ENCODE data around the gene SLC29A2. TPM values are rescaled to one million over a fixed set of nuclear protein-coding genes. Genes with fewer than 3 reads are reported as not detected.
A peak's percentile ranks its signal among the peaks of the same experiment; 100 is the strongest.

The SLC29A2 gene
- total and polyA plus RNA-seq, 7 donors: 14.9 to 94.1 (median 56.8) TPM

DNA sequence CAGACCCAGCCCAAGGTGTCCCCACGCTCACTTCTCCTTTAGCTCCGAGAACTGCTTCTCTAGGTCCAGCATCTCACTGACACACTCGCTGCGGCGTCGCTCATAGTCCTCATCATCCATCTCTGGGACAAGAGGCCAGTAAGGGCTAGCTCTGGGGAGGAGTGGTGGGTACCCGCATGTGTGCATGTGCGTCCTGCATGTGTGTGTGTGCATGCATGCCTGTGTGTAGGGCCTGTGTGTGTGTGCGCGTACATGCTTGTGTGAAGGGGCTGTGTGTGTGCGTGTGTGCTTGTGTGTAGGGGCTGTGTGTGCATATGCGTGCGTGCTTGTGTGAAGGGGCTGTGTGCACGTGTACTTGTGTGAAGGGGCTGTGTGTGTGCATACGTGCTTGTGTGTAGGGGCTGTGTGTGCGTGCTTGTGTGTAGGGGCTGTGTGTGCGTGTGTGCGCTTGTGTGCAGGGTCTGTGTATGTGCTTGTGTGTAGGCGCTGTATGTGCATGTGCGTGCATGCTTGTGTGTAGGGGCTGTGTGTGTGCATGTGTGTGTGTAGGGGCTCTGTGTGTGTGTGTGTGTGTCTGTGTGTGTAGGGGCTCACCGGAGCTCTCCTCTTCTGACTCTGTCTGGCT, 29.9 kb downstream of the SLC29A2 start:
- H3K4me1 ChIP-seq: peaks cover 33% of the 10 kb centered on the region
- peaks cover 0 to 56% of the 10 kb centered on the region in 2 donors for H3K36me3 ChIP-seq (ENCODE audit: insufficient read depth in 1 of 2, low read depth in 1 of 2)
- no peaks in the 10 kb centered on the region for H3K9me3 ChIP-seq
- TF ChIP-seq, protein P1, sequence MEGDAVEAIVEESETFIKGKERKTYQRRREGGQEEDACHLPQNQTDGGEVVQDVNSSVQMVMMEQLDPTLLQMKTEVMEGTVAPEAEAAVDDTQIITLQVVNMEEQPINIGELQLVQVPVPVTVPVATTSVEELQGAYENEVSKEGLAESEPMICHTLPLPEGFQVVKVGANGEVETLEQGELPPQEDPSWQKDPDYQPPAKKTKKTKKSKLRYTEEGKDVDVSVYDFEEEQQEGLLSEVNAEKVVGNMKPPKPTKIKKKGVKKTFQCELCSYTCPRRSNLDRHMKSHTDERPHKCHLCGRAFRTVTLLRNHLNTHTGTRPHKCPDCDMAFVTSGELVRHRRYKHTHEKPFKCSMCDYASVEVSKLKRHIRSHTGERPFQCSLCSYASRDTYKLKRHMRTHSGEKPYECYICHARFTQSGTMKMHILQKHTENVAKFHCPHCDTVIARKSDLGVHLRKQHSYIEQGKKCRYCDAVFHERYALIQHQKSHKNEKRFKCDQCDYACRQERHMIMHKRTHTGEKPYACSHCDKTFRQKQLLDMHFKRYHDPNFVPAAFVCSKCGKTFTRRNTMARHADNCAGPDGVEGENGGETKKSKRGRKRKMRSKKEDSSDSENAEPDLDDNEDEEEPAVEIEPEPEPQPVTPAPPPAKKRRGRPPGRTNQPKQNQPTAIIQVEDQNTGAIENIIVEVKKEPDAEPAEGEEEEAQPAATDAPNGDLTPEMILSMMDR (IDR thresholded peaks at IDR 0.05): no peak
- ATAC-seq (no peak), DNase-seq (peak in 1 of 2 donors; percentile 44)
- H3K4me3 ChIP-seq: no peak overlapping the region
- H3K27ac ChIP-seq: no peak overlapping the region
- intact Hi-C loops (cut with DNase I): no loop called here
- 92 to 96% (median 94%) methylated on average over 21 of the region's 21 CpGs for WGBS, 3 donors
- H3K27me3 ChIP-seq (ENCODE audit: insufficient read depth in 3 of 3, low read length in 2 of 3): no peaks in the 10 kb centered on the region

GRCh38 chr11:66340596-66341501, 30.7 kb downstream of the SLC29A2 start:
- H3K9me3 ChIP-seq: no peaks in the 10 kb centered on the region
- H3K27me3 ChIP-seq (ENCODE audit: insufficient read depth in 3 of 3, low read length in 2 of 3): no peaks in the 10 kb centered on the region
- peak in 1 of 2 donors; percentile 49 for DNase-seq
- TF ChIP-seq, protein P1 (IDR thresholded peaks at IDR 0.05): no peak
- H3K27ac ChIP-seq: no peak overlapping the region
- peaks cover 0 to 56% of the 10 kb centered on the region in 2 donors for H3K36me3 ChIP-seq (ENCODE audit: insufficient read depth in 1 of 2, low read depth in 1 of 2)
- no peak for ATAC-seq
- 93 to 94% (median 93%) methylated on average over 24 to 28 of the region's 28 CpGs for WGBS, 3 donors
- intact Hi-C loops (cut with DNase I): no loop called here
- H3K4me1 ChIP-seq: peaks cover 35% of the 10 kb centered on the region
- H3K4me3 ChIP-seq: no peak overlapping the region

DNA sequence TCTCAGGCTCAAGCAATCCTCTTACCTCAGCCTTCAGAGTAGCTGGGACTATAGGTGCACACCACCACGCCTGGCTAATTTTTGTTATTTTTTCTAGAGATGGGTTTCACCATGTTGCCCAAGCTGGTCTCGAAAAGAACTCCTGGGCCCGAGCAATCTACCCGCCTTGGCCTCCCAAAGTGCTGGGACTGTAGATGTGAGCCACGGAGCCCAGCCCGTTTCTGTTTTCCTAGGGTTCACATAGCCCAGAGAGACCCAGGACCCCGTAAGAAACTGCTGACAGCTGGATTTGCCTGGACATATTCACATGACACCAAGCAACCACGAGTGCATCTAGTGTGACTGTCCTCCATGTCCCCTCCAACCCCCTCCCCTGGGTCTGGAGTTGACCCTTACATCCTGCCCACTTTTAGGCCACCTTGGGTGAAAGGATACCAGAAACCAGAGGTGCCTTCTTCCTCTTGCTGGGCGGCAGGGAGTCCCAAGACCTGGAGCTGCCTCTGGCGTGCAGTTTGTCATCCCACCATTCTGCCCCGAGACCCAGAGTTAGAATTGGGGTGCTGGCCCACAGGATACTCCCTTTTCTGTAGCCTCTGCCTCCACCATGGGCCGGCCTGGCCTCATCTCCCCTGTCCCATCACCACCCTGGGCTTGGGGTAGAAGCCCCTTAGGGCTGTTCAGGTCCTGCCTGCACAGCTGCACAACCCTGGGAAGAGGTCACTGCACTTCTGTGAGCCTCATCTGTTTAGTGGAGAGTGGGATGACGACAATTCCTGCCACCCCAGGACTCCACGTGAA, 31.7 kb downstream of the SLC29A2 start:
- WGBS, 3 donors: 81 to 82% (median 81%) methylated on average over 14 of the region's 14 CpGs
- Histone ChIP-seq H3K27ac (no peak overlapping the region), H3K36me3 (ENCODE audit: insufficient read depth in 1 of 2, low read depth in 1 of 2) (peaks cover 0 to 56% of the 10 kb centered on the region in 2 donors), H3K4me3 (no peak overlapping the region), H3K27me3 (ENCODE audit: insufficient read depth in 3 of 3, low read length in 2 of 3) (no peaks in the 10 kb centered on the region), H3K4me1 (peaks cover 36% of the 10 kb centered on the region), H3K9me3 (no peaks in the 10 kb centered on the region)
- TF ChIP-seq, protein P1 (IDR thresholded peaks at IDR 0.05): no peak
- intact Hi-C loops (cut with DNase I): no loop called here
- DNase-seq (peak in 1 of 2 donors; percentile 30), ATAC-seq (no peak)

- TF ChIP-seq, protein P1 (IDR thresholded peaks at IDR 0.05): no peak
- no peaks in the 10 kb centered on the region for H3K9me3 ChIP-seq
- 69 to 84% (median 83%) methylated on average over 6 of the region's 6 CpGs for WGBS, 3 donors
- intact Hi-C loops (cut with DNase I): no loop called here
- H3K4me1 ChIP-seq: peaks cover 36% of the 10 kb centered on the region
- H3K27ac ChIP-seq: no peak overlapping the region
- no peak overlapping the region for H3K4me3 ChIP-seq
- peaks cover 0 to 56% of the 10 kb centered on the region in 2 donors for H3K36me3 ChIP-seq (ENCODE audit: insufficient read depth in 1 of 2, low read depth in 1 of 2)
- ATAC-seq (no peak), DNase-seq (peak in 1 of 2 donors; percentile 24)
- H3K27me3 ChIP-seq (ENCODE audit: insufficient read depth in 3 of 3, low read length in 2 of 3): no peaks in the 10 kb centered on the region
These were observed 32.3 kb downstream of the SLC29A2 start for GRCh38 chr11:66339162-66339675.
